Measurements from ENCODE around the gene DDX47. TPM values are rescaled to one million over a fixed set of nuclear protein-coding genes. Genes with fewer than 3 reads are reported as not detected.

The DDX47 gene
- total and polyA plus RNA-seq, 2 experiments from 2014 or later: 54.0 to 90.8 TPM

GRCh38 chr12:12774791-12775190 is 38.4 kb upstream of the DDX47 start:
- Histone ChIP-seq H4K20me1 (replicated peaks; ENCODE audit: insufficient read depth) (no peaks in the 10 kb centered on the region), H3K27ac (ENCODE audit: low read depth) (no peak overlapping the region), H3K9me2 (ENCODE audit: insufficient read depth) (no peaks in the 10 kb centered on the region), H3K4me3 (no peak overlapping the region), H3F3A (replicated peaks; ENCODE audit: low read depth) (no peaks in the 10 kb centered on the region), H3K79me2 (replicated peaks; ENCODE audit: insufficient read depth) (no peaks in the 10 kb centered on the region), H3K27me3 (ENCODE audit: insufficient read depth) (no peaks in the 10 kb centered on the region), H3K4me2 (no peak overlapping the region), H3K36me3 (ENCODE audit: insufficient read depth) (no peaks in the 10 kb centered on the region), H2AFZ (no peak overlapping the region), H3K4me1 (ENCODE audit: insufficient read depth) (no peaks in the 10 kb centered on the region)
- H3K4me3 Mint-ChIP-seq: no peak overlapping the region
- H3K27ac Mint-ChIP-seq: no peak overlapping the region
- H3K27me3 Mint-ChIP-seq (ENCODE audit: insufficient read depth, low read depth, poor library complexity): no peaks in the 10 kb centered on the region
- TF ChIP-seq STAT1 (IDR thresholded peaks at IDR 0.05; ENCODE audit: unreplicated experiment): no peak
- TF ChIP-seq EZH2phosphoT487 (IDR thresholded peaks at IDR 0.05; ENCODE audit: unreplicated experiment): no peak
- no peak for TF ChIP-seq NANOG (IDR thresholded peaks at IDR 0.05; ENCODE audit: borderline replicate concordance)
- TF ChIP-seq EZH2 (IDR thresholded peaks at IDR 0.05; ENCODE audit: low read depth, unreplicated experiment): no peak
- no peak for TF ChIP-seq ETS1 (IDR thresholded peaks at IDR 0.05)
- no peak for TF ChIP-seq REST (IDR thresholded peaks at IDR 0.05; ENCODE audit: unreplicated experiment)
- TF ChIP-seq POLR2AphosphoS5 (IDR thresholded peaks at IDR 0.05; ENCODE audit: low read depth): no peak
- no peak for TF ChIP-seq ZNF331 (CRISPR knock-in tag; IDR thresholded peaks at IDR 0.05; ENCODE audit: low read depth)
- no peak for TF ChIP-seq ZNF114 (CRISPR knock-in tag; IDR thresholded peaks at IDR 0.05)
- no peak for TF ChIP-seq CREB1 (CRISPR knock-in tag; IDR thresholded peaks at IDR 0.05; ENCODE audit: low read depth)
- TF ChIP-seq JUNB (IDR thresholded peaks at IDR 0.05; ENCODE audit: unreplicated experiment): no peak
- TF ChIP-seq CTCF (conservative IDR thresholded peaks at IDR 0.05; ENCODE audit: low read depth in 2 of 2): no peak
- no peak for TF ChIP-seq ZNF462 (CRISPR knock-in tag; IDR thresholded peaks at IDR 0.05)
- no peaks in the 10 kb centered on the region for H3K36me3 Mint-ChIP-seq (ENCODE audit: low read depth)
- no peak for DNase-seq (ENCODE audit: low spot score)
- ATAC-seq: no peak
- H3K4me1 Mint-ChIP-seq: no peaks in the 10 kb centered on the region
- no peaks in the 10 kb centered on the region; the same call in 2 of the 3 replicates for H3K9me3 Mint-ChIP-seq

Measured in GM23338 (cell line).